ENCODE data around the gene VEPH1.

DNA sequence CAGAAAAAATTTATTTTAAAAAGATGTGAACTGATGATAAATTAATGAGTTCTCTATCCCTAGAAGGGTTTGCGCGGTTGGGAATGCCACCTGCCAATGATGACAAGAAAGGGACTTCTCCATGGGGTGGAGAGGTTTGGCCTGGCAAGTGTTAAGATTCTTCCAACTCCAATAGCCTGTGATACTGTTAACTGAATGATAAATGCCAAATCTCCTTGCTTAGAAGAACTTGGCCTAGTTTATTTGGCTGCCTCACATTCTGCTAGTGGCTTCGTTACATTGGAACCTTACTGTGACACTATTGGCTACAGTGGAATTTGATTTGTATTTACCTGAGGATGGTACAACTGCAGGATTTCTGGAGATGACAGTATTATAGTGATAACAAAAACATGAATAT is 251.5 kb downstream of the VEPH1 start:
- TF ChIP-seq, protein P1, sequence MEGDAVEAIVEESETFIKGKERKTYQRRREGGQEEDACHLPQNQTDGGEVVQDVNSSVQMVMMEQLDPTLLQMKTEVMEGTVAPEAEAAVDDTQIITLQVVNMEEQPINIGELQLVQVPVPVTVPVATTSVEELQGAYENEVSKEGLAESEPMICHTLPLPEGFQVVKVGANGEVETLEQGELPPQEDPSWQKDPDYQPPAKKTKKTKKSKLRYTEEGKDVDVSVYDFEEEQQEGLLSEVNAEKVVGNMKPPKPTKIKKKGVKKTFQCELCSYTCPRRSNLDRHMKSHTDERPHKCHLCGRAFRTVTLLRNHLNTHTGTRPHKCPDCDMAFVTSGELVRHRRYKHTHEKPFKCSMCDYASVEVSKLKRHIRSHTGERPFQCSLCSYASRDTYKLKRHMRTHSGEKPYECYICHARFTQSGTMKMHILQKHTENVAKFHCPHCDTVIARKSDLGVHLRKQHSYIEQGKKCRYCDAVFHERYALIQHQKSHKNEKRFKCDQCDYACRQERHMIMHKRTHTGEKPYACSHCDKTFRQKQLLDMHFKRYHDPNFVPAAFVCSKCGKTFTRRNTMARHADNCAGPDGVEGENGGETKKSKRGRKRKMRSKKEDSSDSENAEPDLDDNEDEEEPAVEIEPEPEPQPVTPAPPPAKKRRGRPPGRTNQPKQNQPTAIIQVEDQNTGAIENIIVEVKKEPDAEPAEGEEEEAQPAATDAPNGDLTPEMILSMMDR (IDR thresholded peaks at IDR 0.05): no peak
- no peak for TF ChIP-seq EZH2 (IDR thresholded peaks at IDR 0.05; ENCODE audit: borderline replicate concordance, insufficient read depth, low read depth, low read length, poor library complexity, severe bottlenecking)

All from B cell (primary cell).